ENCODE data around the gene CES5A.

DNA sequence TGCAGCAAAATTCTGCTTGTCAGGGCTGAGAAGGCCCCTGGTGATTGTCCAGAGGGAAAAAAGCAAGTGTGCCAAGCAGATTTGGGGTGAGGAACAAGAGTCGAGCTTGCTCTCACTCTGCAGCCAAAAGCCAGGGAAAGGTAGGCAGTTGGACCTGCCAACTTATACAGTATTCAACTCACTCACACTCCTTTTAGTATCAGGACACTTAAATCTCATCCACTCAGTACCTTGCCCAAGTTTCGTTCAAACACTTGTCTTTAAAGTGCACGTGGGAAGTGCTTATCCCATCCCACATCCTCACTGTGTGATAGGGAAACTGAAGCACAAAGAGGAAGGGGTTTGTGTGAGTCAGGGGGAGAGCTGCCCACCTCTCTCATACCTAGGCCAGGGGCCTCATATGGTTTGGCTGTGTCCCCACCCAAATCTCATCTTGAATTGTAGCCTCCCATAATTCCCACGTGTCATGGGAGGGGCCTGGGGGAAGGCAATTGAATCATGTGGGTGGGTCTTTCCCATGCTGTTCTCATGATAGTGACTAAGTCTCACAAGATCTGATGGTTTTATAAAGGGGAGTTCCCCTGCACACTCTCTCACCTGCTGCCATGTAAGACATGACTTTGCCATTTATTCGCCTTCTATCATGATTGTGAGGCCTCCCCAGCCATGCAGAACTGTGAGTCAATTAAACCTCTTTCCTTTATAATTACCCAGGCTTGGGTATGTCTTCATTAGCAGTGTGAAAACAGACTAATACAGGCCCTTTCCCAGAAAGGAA lies 25.6 kb upstream of the CES5A start:
- TF ChIP-seq POLR2A (IDR thresholded peaks at IDR 0.05) = no peak
- TF ChIP-seq, protein P1, sequence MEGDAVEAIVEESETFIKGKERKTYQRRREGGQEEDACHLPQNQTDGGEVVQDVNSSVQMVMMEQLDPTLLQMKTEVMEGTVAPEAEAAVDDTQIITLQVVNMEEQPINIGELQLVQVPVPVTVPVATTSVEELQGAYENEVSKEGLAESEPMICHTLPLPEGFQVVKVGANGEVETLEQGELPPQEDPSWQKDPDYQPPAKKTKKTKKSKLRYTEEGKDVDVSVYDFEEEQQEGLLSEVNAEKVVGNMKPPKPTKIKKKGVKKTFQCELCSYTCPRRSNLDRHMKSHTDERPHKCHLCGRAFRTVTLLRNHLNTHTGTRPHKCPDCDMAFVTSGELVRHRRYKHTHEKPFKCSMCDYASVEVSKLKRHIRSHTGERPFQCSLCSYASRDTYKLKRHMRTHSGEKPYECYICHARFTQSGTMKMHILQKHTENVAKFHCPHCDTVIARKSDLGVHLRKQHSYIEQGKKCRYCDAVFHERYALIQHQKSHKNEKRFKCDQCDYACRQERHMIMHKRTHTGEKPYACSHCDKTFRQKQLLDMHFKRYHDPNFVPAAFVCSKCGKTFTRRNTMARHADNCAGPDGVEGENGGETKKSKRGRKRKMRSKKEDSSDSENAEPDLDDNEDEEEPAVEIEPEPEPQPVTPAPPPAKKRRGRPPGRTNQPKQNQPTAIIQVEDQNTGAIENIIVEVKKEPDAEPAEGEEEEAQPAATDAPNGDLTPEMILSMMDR (IDR thresholded peaks at IDR 0.05 in 8 of 11, conservative IDR thresholded peaks at IDR 0.05 in 3 of 11) = no peak
